Neural crest cell (in vitro differentiated cells): ENCODE results near the gene PRR22. TPM values are rescaled to one million over a fixed set of nuclear protein-coding genes. Genes with fewer than 3 reads are reported as not detected.

ENCODE experiments used
- DNase-seq: peaks from one replicate; pipeline ENCODE4 v3.0.0; 2021; ENCODE audit warnings: low read depth, mixed read lengths, low spot score
- H3K27ac Mint-ChIP-seq: one replicate; pipeline ENCODE4 v1.8.0; 2021; ENCODE audit warnings: mild to moderate bottlenecking, mixed read lengths; ENCODE audit not compliant: unreplicated experiment
- H3K27me3 Mint-ChIP-seq: 2 replicates; pipeline ENCODE4 v1.8.0; 2021; ENCODE audit warnings: low read depth, mild to moderate bottlenecking, mixed read lengths
- H3K36me3 Mint-ChIP-seq: 2 replicates; pipeline ENCODE4 v1.8.0; 2021; ENCODE audit warnings: low read depth, mild to moderate bottlenecking, mixed read lengths
- H3K4me1 Mint-ChIP-seq: 2 replicates; pipeline ENCODE4 v1.8.0; 2021; ENCODE audit warnings: mixed read lengths
- H3K4me3 Mint-ChIP-seq: one replicate; pipeline ENCODE4 v1.8.0; 2021; ENCODE audit warnings: mild to moderate bottlenecking, mixed read lengths
- H3K9me3 Mint-ChIP-seq: 2 replicates; pipeline ENCODE4 v1.8.0; 2021; ENCODE audit warnings: mixed read lengths
- CTCF ChIP-seq: fragments of 200-600 bp; sonication (generic); conservative IDR thresholded peaks from 2 replicates; pipeline ENCODE4 v1.5.0; 2021; ENCODE audit warnings: antibody characterized with exemption, mild to moderate bottlenecking
- total RNA-seq: library from RNA; stranded (reverse); gene quantifications from 2 replicates; pipeline ENCODE4 v1.2.1, GENCODE V29; 2021

Gene PRR22
- total RNA-seq, 1 donor from 2014 or later: 6.7 TPM

DNA sequence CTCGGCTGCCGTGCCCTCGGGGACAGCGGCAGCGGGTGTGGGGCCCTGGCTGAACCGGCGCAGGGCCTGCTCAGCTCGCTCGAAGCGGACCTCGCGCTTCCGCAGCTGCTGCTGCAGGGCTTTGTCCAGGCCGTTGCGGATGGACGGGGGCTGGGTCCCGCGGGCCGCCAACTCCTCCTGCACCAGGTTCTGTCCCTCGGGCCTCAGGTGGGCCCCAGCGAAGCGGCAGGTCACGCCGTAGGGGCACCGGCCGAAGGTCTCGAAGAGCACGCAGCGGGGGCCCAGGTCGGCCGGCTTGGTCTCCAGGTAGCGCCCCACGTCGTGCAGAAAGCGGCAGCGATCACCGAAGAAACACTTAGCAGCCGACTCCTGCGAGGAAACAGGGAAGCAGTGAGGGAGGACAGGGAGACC, 4.8 kb upstream of the PRR22 start:
- H3K27me3 Mint-ChIP-seq: peaks cover 3% of the 10 kb centered on the region
- no peak for TF ChIP-seq CTCF
- peaks cover 14% of the 10 kb centered on the region for H3K4me1 Mint-ChIP-seq
- H3K27ac Mint-ChIP-seq: no peak overlapping the region
- peaks cover 16% of the 10 kb centered on the region for H3K36me3 Mint-ChIP-seq
- no peak for DNase-seq
- H3K9me3 Mint-ChIP-seq: peaks cover 2% of the 10 kb centered on the region
- H3K4me3 Mint-ChIP-seq: peak overlapping the region; percentile 73

- H3K4me3 Mint-ChIP-seq: peak overlapping the region; percentile 41
- peaks cover 2% of the 10 kb centered on the region for H3K9me3 Mint-ChIP-seq
- H3K36me3 Mint-ChIP-seq: peaks cover 16% of the 10 kb centered on the region
- no peak for DNase-seq
- no peak overlapping the region for H3K27ac Mint-ChIP-seq
- peaks cover 14% of the 10 kb centered on the region for H3K4me1 Mint-ChIP-seq
- TF ChIP-seq CTCF: no peak
- H3K27me3 Mint-ChIP-seq: peaks cover 3% of the 10 kb centered on the region
Measured at GRCh38 chr19:5788422-5788821, 3.9 kb upstream of the PRR22 start.

DNA sequence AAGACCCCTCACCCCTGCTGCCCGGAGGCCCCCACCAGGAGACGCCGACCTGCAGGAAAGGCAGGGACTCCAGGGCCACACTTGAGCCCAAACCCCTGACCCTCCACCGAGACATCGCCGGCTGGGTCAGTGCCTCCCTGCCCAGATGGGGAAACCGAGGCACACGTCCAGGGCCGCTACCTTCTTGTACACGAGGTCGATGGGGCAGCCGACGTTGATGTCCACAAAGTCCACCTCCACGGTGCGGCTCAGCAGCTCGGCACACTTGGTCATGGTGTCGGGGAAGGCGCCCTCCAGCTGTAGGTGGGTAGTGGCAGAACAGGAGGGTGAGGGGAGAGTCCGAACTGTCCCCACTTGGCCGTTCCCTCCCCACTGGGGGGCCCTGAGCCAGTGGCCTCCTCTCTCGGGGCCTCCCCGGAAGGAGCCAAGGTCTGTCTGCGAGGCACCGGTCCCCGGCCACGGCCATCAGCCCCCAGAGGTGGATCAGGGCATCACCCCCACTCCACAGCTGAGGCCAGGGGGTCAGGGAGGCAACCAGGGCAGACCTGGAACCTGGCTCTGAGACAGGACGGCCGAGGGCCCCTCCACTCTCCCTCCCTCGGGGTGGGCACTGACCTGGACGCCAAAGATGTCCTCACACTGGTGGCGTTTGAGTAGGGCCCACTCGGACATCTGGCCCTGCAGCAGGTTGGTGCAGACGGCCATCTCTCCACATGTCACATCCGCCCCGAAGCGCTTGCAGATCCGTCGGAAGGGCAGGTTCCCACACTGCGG, 3.0 kb upstream of the PRR22 start:
- Mint-ChIP-seq H3K9me3 (peaks cover 2% of the 10 kb centered on the region), H3K4me1 (peaks cover 14% of the 10 kb centered on the region), H3K27ac (no peak overlapping the region), H3K4me3 (peak overlapping the region; percentile 41), H3K27me3 (peaks cover 3% of the 10 kb centered on the region), H3K36me3 (peaks cover 16% of the 10 kb centered on the region)
- DNase-seq: no peak
- no peak for TF ChIP-seq CTCF

DNA sequence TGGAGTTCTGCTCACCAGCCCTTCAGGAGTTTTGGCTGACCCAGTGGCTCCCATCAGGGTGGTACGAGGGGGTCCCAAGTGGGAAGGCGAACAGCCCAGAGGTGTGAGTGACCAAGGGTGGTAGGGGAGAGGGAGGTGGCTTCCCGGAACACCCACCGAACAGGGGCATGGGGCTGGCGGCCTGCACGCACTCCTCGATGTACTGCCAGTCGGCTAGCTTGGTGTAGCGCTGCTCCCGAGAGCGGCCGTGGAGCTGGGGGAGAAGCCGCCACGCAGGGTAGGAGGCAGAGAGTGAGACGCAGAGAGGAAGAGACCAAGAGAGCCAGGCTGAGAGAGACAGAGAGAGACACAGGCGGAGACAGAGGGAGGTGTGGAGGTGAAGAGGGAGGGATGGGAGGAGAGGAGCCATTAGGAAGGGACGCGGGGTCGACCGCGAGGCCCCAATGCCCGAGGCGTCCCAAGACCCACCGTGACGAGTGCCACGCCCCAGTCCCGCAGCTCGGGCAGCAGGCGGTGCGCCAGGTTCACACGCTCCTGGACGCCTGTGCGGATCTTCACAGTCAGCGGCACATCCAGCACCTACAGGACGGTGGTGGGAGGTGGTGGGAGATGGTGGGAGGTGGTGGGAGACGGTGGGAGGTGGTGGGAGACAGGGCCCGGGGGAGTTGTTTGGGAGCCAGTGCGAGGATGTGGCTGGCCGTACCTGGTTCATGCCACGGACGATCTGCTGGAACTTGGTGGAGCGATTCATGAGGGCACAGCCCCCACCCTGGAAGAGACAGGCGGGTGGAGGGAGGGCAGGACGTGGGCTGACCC, 2.3 kb upstream of the PRR22 start:
- H3K4me1 Mint-ChIP-seq: peaks cover 14% of the 10 kb centered on the region
- peaks cover 16% of the 10 kb centered on the region for H3K36me3 Mint-ChIP-seq

DNA sequence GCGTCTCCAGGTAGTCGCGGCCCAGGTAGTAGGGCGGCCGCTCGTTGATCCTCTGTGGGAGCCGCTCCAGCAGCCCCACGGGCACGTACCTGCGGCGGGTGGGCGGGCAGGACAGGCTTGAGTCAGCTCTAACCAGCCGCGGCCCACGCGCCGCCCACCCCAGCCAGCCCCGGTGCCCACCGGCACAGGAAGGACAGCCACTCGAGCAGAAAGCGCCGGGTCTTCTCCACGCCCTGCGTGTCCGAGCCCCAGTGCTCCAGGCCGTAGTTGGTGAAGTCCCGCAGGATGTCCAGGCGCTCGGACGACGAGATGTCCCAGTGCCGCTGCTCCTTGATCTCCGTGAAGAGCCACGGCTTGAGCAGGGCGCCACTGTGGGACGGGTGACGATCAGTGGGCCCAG, 877 bp upstream of the PRR22 start:
- Mint-ChIP-seq H3K27me3 (peaks cover 1% of the 10 kb centered on the region), H3K36me3 (peaks cover 12% of the 10 kb centered on the region), H3K9me3 (no peaks in the 10 kb centered on the region), H3K27ac (no peak overlapping the region), H3K4me3 (no peak overlapping the region), H3K4me1 (peaks cover 4% of the 10 kb centered on the region)
- no peak for DNase-seq
- TF ChIP-seq CTCF: no peak

More for the DNA sequence above, 2.3 kb upstream of the PRR22 start:
- H3K9me3 Mint-ChIP-seq: peaks cover 2% of the 10 kb centered on the region
- TF ChIP-seq CTCF: no peak
- DNase-seq: no peak
- H3K27me3 Mint-ChIP-seq: peaks cover 3% of the 10 kb centered on the region
- no peak overlapping the region for H3K27ac Mint-ChIP-seq
- no peak overlapping the region for H3K4me3 Mint-ChIP-seq
